Activated T-cell treated with anti-CD3 and anti-CD28 coated beads, Interleukin-2, amount 50 U/mL, for 1 hour (primary cell): ENCODE data around the gene RRP9.

Experiments used
- DNase-seq: peaks from one replicate; pipeline ENCODE4 v3.0.0-alpha.2; 2020

Gene RRP9

GRCh38 chr3:51955175-51955892, 13.6 kb upstream of the RRP9 start, which contains the start of gene GPR62:
TSS of gene GPR62 (plus strand) at chr3:51955381. CDS start at chr3:51955653, 272 bp downstream.
- DNase-seq: no peak

- DNase-seq: no peak
Measured at GRCh38 chr3:51954713-51955112, 13.0 kb upstream of the RRP9 start.

GRCh38 chr3:51954105-51954504, 12.4 kb upstream of the RRP9 start:
- DNase-seq: no peak

DNA sequence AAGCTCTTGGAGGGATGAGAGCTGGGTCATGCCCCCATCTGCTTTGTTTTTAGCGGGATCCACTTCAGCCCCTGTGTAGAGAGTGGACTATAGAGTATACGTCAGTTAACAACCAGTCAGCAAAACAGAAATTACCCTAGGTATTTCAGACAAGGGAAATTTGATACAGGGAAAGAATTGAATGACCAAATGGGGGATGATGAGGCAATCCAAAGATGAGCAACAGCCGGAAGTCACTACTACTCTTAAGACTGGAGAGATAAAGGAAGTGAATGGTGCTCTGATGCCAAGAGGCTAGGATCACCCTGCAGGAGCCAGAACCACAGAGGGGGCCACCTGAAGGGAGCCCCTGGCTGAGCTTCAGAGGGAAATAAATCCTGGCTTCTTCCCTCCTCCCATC, 11.7 kb upstream of the RRP9 start:
- no peak for DNase-seq

DNA sequence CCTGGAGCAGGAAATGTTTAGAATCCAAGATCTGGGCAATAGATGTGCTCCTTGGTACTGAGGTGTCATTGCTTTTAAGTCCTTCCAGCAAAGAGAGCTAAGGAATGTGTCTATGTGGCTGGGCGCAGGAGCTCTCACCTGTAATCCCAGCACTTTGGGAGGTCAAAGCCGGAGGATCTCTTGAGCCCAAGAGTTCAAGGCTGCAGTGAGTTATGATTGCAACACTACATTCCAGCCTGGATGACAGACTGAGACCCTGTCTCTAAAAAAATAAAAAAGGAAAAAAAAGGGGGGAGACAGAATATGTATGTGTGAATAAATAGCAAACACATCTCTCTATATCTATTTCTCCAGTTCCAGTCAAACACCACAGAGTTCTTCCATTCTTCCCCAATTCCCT, 9.2 kb upstream of the RRP9 start:
- no peak for DNase-seq

GRCh38 chr3:51949121-51949520, 7.4 kb upstream of the RRP9 start:
- DNase-seq: no peak

DNA sequence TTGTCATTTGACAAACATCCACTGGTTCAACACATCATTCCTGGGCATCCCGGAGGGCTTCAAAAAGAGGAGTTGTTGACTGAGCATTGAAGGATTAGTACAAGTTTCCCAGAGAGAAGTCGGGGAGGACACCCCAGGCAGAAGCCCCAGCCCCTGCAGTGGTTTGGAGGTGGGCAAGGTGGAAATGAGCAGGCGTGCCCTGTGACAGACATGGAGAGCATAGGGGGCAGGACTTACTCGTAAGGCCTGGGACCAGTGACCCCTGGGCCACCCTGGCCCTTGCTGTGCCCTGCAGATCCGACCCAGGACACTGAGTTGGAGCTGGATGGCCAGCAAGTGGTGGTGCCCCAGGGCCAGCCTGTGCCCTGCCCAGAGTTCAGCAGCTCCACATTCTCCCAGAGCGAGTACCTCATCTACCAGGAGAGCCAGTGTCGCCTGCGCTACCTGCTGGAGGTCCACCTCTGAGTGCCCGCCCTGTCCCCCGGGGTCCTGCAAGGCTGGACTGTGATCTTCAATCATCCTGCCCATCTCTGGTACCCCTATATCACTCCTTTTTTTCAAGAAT, 6.4 kb upstream of the RRP9 start:
- DNase-seq: no peak

DNA sequence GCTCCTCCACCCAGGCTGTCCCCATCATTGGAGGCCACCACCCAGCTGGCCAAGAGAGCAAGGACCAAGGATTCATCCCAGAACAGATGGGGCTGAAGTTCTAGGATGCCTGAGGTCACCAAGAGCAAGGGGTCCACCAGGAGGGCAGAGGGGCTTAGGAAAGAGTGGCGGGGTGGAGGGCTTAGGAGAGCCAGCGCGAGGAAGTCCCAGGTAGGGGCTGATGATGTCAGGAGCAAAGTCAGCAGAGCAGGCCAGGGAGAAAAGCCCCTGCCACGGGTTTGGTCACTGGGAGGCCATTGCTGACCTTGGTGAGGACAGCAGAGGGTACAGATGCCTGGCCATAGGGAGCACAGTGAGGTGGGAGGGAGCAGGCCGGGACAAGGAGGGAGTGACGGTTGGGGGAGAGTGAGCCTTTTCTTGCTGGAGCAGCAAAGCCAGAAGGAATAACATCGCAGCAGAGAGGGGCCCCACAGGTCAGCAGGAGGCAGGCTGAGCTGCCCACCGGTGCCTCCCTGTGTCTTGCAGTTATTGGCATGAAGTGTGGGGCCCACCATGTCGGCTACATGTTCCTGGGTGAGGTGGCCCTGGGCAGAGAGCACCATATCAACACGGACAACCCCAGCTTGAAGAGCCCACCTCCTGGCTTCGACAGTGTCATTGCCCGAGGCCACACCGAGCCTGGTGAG, 5.7 kb upstream of the RRP9 start:
- peak; percentile 10 for DNase-seq

GRCh38 chr3:51946796-51947195, 5.1 kb upstream of the RRP9 start:
- DNase-seq: peak; percentile 10

DNA sequence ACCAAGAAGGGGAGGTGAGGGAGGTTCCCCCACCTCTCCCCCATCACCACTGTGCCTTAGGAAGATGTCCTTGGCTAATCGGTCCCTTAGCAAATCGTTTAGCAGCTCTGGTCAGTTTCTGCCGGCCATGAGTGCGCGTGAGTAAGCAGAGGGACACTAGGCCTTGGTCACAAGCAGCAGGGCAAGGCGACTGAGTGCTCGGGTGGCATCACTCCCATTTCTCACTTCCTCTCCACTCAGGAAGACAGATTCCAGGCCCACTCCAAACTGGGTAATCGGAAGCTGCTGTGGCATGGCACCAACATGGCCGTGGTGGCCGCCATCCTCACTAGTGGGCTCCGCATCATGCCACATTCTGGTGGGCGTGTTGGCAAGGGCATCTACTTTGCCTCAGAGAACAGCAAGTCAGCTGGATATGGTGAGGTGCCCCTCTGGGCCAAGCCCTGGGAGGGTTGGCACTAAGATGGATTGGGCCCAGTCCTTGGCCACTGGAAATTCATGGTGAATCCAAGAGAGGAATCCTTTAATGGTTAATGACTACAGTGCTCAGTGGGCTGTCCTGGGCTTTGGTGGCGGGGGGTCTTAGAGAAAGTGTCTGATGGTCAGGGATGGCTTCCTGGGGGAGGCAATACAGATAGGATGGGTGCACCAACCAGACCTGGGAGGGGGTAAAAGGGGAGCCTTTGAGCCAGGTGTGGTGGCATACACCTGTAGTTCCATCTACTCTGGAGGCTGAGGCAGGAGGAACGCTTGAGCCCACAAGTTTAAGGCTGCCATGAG, 4.4 kb upstream of the RRP9 start:
- peak; percentile 6 for DNase-seq

DNA sequence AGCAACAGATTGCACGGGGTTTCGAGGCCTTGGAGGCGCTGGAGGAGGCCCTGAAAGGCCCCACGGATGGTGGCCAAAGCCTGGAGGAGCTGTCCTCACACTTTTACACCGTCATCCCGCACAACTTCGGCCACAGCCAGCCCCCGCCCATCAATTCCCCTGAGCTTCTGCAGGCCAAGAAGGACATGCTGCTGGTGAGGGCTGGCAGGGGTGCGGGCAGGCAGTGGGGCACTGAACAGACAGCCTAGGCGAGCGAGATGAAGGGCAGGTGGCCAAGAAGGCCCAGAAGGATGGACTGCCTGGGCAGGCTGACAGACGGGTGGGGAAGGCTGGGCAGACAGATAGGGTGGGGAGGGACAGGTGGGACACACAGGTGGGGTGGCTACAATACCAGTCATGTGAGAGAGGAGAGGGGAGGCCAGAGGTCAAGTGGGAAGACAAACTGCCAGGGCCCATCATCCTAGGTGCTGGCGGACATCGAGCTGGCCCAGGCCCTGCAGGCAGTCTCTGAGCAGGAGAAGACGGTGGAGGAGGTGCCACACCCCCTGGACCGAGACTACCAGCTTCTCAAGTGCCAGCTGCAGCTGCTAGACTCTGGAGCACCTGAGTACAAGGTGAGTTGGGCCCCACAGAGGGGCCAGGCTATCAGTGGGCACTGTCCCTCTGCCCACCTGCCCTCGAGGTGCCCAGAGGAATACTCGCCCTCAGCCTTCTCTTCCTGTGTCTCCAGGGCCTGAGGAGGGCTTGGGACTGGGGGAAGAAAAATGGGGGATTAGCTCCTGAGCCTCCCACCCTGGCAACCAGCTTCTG, 3.5 kb upstream of the RRP9 start:
- DNase-seq: peak; percentile 9

DNA sequence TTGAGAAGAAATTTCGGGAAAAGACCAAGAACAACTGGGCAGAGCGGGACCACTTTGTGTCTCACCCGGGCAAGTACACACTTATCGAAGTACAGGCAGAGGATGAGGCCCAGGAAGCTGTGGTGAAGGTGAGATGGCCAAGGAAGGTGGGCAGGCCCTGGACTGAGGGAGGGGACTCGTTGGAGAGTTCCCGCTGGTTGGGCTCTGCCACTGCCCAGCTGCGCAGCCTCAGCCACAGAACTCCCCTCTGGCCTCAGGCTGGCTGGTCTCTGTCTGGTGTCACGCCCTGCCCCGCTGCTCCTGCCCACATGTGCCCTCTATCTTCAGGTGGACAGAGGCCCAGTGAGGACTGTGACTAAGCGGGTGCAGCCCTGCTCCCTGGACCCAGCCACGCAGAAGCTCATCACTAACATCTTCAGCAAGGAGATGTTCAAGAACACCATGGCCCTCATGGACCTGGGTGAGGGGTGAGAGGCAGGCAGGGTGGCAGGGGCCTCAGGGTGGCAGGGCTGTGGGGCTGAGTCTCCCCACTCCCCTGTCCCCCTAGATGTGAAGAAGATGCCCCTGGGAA, 2.8 kb upstream of the RRP9 start:
- DNase-seq: no peak

- no peak for DNase-seq
Measured at GRCh38 chr3:51943451-51944391, 2.0 kb upstream of the RRP9 start.

DNA sequence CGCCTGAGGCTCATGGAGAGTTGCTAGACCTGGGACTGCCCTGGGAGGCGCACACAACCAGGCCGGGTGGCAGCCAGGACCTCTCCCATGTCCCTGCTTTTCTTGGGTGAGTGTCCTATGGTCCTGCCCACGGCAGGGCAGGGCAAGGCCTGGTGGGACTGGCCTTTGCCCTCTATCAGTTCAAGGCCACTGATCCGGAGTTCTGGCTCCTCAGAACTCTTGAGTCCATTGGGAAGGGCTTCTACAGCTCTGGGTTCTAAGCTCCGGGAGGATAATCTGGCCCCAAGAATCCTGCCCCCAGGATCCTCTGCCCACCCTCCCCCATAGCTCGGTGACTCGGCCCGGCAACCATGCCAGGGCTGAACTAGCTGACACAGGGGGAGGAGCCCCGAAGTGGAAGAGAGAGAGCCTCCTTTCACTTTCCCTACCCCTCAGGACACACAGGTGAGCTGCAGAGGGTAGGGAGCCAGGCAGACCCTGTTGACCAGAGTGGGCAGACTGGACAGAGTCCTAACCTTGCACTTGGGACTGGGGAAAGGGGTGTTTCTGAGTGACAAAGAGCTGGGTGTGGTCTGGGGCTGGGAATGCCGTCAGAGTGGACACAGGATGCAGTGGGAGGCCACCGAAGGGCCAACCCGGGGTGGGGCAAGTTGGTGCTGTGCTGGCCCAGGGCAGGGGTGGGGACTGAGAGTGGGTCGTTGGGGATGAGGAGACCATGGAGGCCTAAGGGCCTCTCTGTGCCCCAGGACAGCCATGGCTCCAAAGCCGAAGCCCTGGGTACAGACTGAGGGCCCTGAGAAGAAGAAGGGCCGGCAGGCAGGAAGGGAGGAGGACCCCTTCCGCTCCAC, 1.1 kb upstream of the RRP9 start:
- DNase-seq: peak; percentile 48

DNA sequence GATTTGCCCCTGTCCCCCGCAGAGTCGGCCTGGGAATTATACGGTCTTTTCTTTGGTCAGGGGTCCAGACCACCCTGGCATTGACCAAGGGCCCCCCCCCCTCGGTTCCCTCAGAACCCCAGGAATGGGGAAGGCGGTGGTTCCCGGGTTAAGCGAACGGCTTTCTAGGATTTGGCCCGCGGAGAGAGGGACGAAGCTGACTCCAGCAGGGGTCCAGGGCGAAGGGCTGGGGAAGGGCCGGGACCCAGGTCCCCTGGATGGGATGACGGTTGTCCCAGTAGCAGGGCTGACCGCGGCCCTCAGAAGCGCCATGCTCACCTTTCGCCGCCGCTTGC, 274 bp downstream of the RRP9 start:
- no peak for DNase-seq

GRCh38 chr3:51940648-51941462, 849 bp downstream of the RRP9 start:
- no peak for DNase-seq

DNA sequence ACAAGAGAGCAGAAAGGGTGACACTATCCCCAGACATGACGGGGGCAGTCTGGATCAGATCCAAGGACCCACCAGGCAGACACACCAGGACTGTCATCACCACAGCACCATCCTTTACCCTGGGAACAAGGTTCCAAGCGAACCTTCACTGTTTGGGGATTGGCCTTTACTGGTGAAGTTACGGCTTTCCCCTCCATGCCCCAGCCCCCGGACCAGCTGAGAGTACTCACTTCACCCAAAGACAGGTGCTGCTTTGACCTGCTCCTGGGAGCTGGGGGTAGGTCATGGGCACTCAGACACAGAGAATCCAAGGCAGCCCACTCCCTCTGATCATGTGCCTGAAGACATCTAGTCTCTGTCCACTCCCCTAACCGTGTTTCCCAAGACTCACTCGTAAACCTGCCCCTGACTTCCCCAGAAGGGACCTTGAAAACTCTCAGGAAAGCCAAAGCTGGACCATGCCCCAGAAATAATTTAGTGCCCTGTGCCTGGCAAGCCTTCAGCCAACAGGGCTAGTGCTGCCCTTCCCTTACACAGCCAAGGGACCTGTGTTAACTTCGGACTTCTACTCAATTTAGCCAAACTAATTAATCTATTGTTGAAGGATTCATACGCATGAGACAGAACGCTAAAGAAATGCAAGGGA, 2.8 kb downstream of the RRP9 start:
- DNase-seq: no peak

DNA sequence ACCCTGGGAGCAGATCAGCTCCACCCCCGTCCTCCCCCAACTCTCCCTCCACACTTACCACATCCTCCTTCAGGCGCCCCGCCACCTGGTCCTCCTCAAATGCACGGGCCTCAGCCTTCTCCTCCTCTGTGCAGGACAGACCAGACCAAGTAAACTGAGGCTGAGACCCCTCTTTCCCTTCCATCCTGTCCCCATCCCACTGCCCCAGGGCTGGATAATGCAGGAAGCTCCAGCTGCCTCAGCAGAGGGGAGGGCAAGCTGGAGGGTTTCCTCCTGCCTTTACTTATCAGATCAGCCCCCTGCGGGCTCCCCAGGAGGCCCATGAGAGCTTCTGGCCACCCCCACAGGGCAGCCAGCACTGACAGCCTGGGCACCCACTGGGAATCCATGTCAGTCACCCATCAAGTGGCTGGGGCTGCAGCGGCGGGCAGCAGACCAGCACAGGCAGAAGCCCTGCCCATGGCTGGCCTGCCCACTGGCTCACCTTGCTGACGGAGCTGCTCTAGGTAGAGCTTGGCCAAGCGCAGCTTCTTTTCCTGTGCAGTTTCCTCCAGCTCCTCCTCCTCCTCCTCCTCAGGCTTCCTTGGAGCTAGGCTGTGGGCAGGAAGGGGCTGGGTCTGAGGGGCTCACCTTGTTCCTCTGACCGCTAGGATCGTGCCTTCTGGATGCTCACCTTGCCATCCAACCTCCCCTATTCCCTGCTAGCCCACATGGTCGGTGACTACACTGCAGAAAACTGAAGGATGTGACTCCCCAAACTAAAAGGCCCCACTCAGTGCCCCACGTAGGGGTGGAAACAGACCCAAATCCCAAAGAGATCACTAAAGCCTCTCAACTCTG, 3.9 kb downstream of the RRP9 start:
- DNase-seq: no peak
